IPS-18c (cell line): ENCODE data around the gene SIVA1.

Experiments
- H3K4me3 ChIP-seq: 2 replicates; pipeline ENCODE4 v1.7.0; 2013; ENCODE audit warnings: low read depth, mild to moderate bottlenecking, low read length, moderate library complexity; ENCODE audit not compliant: insufficient read depth
- H3K9me3 ChIP-seq: one replicate; pipeline ENCODE4 v1.6.1; 2013; ENCODE audit warnings: mild to moderate bottlenecking, low read length, moderate library complexity; ENCODE audit not compliant: control insufficient read depth, insufficient read depth

SIVA1 gene

GRCh38 chr14:104804481-104805325, 51.8 kb downstream of the SIVA1 start:
- Histone ChIP-seq H3K9me3 (no peaks in the 10 kb centered on the region), H3K4me3 (no peak overlapping the region; the same call in 1 of the 2 replicates)

GRCh38 chr14:104805326-104805678, 52.4 kb downstream of the SIVA1 start:
- H3K9me3 ChIP-seq: no peaks in the 10 kb centered on the region
- no peak overlapping the region for H3K4me3 ChIP-seq

- H3K9me3 ChIP-seq: no peaks in the 10 kb centered on the region
- H3K4me3 ChIP-seq: no peak overlapping the region
Measured at GRCh38 chr14:104805941-104806624, 53.1 kb downstream of the SIVA1 start.

- no peaks in the 10 kb centered on the region for H3K9me3 ChIP-seq
- H3K4me3 ChIP-seq: no peak overlapping the region
Measured at GRCh38 chr14:104806625-104807465, 53.9 kb downstream of the SIVA1 start.

- H3K9me3 ChIP-seq: no peaks in the 10 kb centered on the region
- H3K4me3 ChIP-seq: no peak overlapping the region
Measured at GRCh38 chr14:104808456-104808855, 55.5 kb downstream of the SIVA1 start.
